Hepatocyte (in vitro differentiated cells): ENCODE results near the gene FNDC3B.

Experiments used
- CTCF ChIP-seq: fragments of 200-600 bp; sonication (generic); IDR thresholded peaks from 2 replicates; pipeline ENCODE4 v1.5.1; 2016; ENCODE audit warnings: antibody characterized with exemption, mild to moderate bottlenecking; ENCODE audit not compliant: poor library complexity
- EZH2 ChIP-seq: fragments of 200-600 bp; sonication (generic); IDR thresholded peaks from 2 replicates; pipeline ENCODE4 v1.6.1; 2016; ENCODE audit warnings: antibody characterized with exemption, mild to moderate bottlenecking, borderline replicate concordance

DNA sequence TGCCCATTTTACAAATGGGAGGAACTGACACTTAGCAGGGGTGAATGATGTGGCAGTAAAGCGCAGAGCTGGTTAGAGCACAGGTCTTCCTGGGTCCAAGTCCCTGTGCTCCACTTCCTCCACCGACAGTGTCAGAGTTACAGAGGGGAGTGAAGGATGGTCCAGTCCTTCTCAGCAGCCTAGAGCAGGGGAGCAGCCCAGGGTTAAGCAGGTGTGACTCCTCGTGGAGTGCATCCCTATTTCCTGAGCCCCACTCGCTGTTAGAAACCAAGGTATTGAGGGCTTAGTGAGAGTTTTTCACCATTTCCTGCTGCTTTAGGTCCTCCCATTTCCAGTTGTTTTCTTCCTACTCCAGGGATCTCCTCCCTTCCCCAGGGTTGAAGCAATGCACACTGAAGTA is 333.5 kb downstream of the FNDC3B start:
- TF ChIP-seq CTCF (no peak), EZH2 (no peak)
